Upper lobe of right lung (tissue), 1 donor: Measurements from ENCODE around the gene DAAM2. TPM values are rescaled to one million over a fixed set of nuclear protein-coding genes. Genes with fewer than 3 reads are reported as not detected.

Experiments
- ATAC-seq: fragments of 200-7000 bp; cut with Tn5 transposase; one replicate; pipeline ENCODE4 v1.9.1; 2020; ENCODE audit warnings: mild to moderate bottlenecking, moderate library complexity
- DNase-seq: peaks from one replicate; pipeline ENCODE4 v3.0.0-alpha.2; 2020
- H3K27ac ChIP-seq: fragments of 200-600 bp; one replicate; pipeline ENCODE4 v1.8.0; 2022
- H3K27me3 ChIP-seq: fragments of 200-600 bp; one replicate; pipeline ENCODE4 v1.8.0; 2022; ENCODE audit warnings: mild to moderate bottlenecking
- H3K36me3 ChIP-seq: fragments of 200-600 bp; one replicate; pipeline ENCODE4 v1.8.0; 2022
- H3K4me1 ChIP-seq: fragments of 200-600 bp; one replicate; pipeline ENCODE4 v1.8.0; 2022
- H3K4me3 ChIP-seq: fragments of 200-600 bp; one replicate; pipeline ENCODE4 v1.8.0; 2022; ENCODE audit warnings: mild to moderate bottlenecking
- H3K9me3 ChIP-seq: fragments of 200-600 bp; one replicate; pipeline ENCODE4 v1.8.0; 2022
- intact Hi-C: fragments of 100-400 bp; cut with DNase I; formaldehyde crosslinking; loops from one replicate; pipeline ENCODE4 v1.11.0; 2022
- total RNA-seq: library from RNA; stranded (reverse); fragmentation: NEBNext Ultra II Directional; extraction: Animal tissue kit (Norgen Biotek cat#: 25700); gene quantifications from one replicate; pipeline ENCODE4 v1.2.1, GENCODE V29; 2021
- TF ChIP-seq, protein P1 (sequence below): fragments of 200-600 bp; IDR thresholded peaks from one replicate; pipeline ENCODE4 v1.8.0; 2022; ENCODE audit warnings: antibody characterized with exemption
- donor health status: DM: no; HTN: yes; CAD: no; lungs with severe emphysema.

The DAAM2 gene
- total RNA-seq, 1 donor from 2014 or later: 34.6 TPM

DNA sequence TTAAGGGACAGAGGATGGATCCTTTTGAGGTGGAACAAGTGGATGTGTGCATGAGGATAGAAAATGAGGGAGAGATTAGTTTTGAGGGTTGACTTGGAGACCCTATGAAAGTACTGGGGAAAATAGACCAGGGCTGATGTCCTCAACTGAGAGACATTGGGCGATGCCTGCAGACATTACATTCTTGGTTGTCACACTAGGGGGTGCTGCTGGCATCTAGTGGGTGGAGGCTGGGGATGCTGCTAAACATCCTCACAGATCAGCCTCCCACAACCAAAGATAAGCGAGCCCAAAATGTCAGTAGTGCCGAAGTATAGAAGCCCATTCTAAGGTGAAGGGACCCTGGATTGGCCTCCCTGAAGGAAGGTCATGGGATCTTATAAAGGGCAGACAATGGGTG is 78.8 kb downstream of the DAAM2 start:
- TF ChIP-seq, protein P1, sequence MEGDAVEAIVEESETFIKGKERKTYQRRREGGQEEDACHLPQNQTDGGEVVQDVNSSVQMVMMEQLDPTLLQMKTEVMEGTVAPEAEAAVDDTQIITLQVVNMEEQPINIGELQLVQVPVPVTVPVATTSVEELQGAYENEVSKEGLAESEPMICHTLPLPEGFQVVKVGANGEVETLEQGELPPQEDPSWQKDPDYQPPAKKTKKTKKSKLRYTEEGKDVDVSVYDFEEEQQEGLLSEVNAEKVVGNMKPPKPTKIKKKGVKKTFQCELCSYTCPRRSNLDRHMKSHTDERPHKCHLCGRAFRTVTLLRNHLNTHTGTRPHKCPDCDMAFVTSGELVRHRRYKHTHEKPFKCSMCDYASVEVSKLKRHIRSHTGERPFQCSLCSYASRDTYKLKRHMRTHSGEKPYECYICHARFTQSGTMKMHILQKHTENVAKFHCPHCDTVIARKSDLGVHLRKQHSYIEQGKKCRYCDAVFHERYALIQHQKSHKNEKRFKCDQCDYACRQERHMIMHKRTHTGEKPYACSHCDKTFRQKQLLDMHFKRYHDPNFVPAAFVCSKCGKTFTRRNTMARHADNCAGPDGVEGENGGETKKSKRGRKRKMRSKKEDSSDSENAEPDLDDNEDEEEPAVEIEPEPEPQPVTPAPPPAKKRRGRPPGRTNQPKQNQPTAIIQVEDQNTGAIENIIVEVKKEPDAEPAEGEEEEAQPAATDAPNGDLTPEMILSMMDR: no peak
- intact Hi-C loops: no loop called here
- ATAC-seq: no peak

DNA sequence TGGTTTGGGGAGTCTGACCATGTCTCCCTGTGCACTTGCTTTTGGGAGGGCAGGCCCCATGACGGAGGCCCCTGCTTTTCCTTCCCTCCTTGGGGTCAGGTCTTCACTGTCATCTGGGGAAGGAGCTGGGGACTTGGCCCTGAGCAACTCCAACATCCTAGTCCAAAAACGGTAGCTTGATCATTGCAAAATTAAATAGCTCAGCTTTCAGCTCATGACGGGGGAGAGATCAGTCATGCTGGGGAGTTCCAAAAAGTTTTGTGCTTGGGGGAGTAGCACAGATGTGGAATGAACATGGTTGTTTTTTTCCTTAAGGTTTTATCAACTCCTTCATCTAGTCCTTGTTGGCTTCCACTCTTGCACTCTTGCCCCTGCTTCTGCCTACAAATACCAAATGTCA is 81.3 kb downstream of the DAAM2 start:
- intact Hi-C loops: no loop called here
- TF ChIP-seq, protein P1: no peak
- Histone ChIP-seq H3K27ac (no peak overlapping the region), H3K4me1 (no peaks in the 10 kb centered on the region), H3K9me3 (no peaks in the 10 kb centered on the region), H3K4me3 (no peak overlapping the region), H3K27me3 (no peaks in the 10 kb centered on the region), H3K36me3 (peaks cover 46% of the 10 kb centered on the region)
- no peak for DNase-seq
- ATAC-seq: no peak

More for the DNA sequence above, 78.8 kb downstream of the DAAM2 start:
- H3K27me3 ChIP-seq: no peaks in the 10 kb centered on the region
- peaks cover 54% of the 10 kb centered on the region for H3K36me3 ChIP-seq
- H3K27ac ChIP-seq: no peak overlapping the region
- no peak for DNase-seq
- H3K9me3 ChIP-seq: no peaks in the 10 kb centered on the region
- no peaks in the 10 kb centered on the region for H3K4me1 ChIP-seq
- H3K4me3 ChIP-seq: no peak overlapping the region

DNA sequence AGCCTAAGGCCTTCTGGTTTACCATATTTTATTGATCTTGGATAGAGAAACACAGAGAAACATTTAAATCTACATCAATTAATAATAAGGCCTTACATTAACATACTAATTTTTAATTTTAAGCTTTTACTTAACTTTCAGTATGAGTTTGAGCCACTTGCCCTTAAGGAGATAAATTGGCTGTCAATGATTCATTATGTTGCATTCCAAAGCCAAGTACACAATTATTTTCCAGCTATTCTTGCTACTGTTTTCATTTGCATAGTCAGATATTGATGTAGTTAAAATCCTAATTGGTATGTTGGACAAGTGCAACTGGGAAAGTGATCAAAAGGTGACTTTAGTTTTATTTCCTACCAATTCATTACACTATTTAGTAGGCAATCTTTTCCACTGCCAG is 83.9 kb downstream of the DAAM2 start:
- intact Hi-C loops: no loop called here
- no peaks in the 10 kb centered on the region for H3K27me3 ChIP-seq
- H3K36me3 ChIP-seq: peaks cover 42% of the 10 kb centered on the region

DNA sequence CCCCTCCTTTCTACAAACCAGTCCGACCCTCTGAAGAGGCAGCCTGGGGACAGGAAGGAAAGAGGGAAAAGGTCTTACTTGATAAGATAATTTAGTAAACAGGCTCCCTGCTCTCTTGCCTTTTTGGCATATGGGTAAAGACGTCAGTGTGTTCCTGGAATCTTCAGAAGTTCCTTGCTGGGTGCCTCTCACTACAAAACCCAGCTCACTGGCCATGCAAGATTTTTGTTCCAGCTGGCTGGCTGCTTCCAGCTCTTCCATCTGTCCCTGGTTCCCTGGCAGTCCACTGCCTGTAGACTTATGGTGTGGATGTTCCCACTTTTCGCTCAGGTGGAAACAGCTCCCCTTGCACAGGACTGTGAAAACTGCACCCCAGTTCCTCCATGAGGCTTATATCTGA is 84.7 kb downstream of the DAAM2 start:
- Histone ChIP-seq H3K9me3 (no peaks in the 10 kb centered on the region), H3K4me3 (no peak overlapping the region), H3K4me1 (peaks cover under 1% of the 10 kb centered on the region), H3K27ac (no peak overlapping the region), H3K27me3 (no peaks in the 10 kb centered on the region), H3K36me3 (peaks cover 38% of the 10 kb centered on the region)
- TF ChIP-seq, protein P1: no peak
- DNase-seq: no peak
- ATAC-seq: no peak
- intact Hi-C loops: no loop called here

More for the DNA sequence above, 83.9 kb downstream of the DAAM2 start:
- TF ChIP-seq, protein P1: no peak
- H3K4me3 ChIP-seq: no peak overlapping the region
- no peak overlapping the region for H3K27ac ChIP-seq
- ATAC-seq (no peak), DNase-seq (no peak)
- no peaks in the 10 kb centered on the region for H3K4me1 ChIP-seq
- no peaks in the 10 kb centered on the region for H3K9me3 ChIP-seq

DNA sequence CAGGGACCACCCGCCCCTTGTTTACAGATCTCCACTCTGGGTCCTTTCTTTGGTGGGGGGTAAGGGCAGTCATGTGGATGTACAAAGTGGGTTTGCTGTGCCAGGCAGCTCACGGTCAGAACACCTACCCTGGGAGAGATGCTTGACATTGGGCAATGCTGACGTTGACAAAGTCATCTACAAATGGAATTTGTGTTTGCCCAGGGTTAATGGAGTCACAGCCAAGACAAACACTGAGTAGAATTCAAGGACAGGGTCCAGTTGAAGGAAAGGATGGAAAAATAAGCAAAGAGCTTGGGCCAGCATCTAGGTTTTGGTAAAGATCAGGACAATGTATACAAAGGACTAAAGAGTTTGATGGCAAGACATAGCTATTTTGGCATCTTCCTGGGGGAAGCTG is 87.4 kb downstream of the DAAM2 start:
- DNase-seq (no peak), ATAC-seq (peak; percentile 30)
- H3K9me3 ChIP-seq: no peaks in the 10 kb centered on the region
- H3K36me3 ChIP-seq: peaks cover 16% of the 10 kb centered on the region
- H3K4me3 ChIP-seq: no peak overlapping the region
- no peak overlapping the region for H3K27ac ChIP-seq
- peaks cover 7% of the 10 kb centered on the region for H3K4me1 ChIP-seq
- TF ChIP-seq, protein P1: no peak
- H3K27me3 ChIP-seq: no peaks in the 10 kb centered on the region
- intact Hi-C loops: no loop called here

DNA sequence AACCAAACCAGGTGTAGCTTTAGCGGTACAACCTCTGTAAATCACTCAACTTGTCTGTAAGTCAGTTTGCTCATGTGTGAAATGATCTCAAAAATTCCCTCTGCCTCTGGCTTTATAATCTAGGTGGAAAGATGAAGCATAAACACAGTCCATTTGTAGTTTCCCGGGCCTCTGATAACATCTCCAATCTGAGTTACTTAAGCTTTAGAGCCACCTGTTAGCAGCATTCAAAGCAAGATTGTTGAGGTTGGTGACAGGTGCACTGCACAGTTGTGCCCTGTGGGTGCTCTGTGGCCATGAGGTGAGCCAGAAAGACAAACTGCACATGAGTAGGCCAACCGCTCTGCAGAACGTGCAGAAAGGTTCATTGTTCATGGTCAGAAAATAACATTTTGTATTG is 88.4 kb downstream of the DAAM2 start:
- DNase-seq: no peak
- no peaks in the 10 kb centered on the region for H3K9me3 ChIP-seq
- TF ChIP-seq, protein P1: no peak
- no peaks in the 10 kb centered on the region for H3K27me3 ChIP-seq
- intact Hi-C loops: loop anchor here (10.0 kb wide), 1 partner anchor 496 kb away; no protein-coding TSS in a partner anchor
- no peak overlapping the region for H3K27ac ChIP-seq
- no peak overlapping the region for H3K4me3 ChIP-seq
- no peak for ATAC-seq
- H3K4me1 ChIP-seq: peaks cover 7% of the 10 kb centered on the region
- peaks cover 7% of the 10 kb centered on the region for H3K36me3 ChIP-seq
